ENCODE data around the gene ATOH8.

The ATOH8 gene

GRCh38 chr2:85802354-85803103 lies 48.7 kb downstream of the ATOH8 start:
- DNase-seq (ENCODE audit: low spot score): no peak

- no peak for DNase-seq (ENCODE audit: low spot score)
Measured at GRCh38 chr2:85803704-85804425, 50.1 kb downstream of the ATOH8 start.

- peak; percentile 6 for DNase-seq (ENCODE audit: low spot score)
Measured at GRCh38 chr2:85804583-85804982, 50.8 kb downstream of the ATOH8 start.

- no peak for DNase-seq (ENCODE audit: low spot score)
Measured at GRCh38 chr2:85806358-85807118, 52.7 kb downstream of the ATOH8 start.

DNA sequence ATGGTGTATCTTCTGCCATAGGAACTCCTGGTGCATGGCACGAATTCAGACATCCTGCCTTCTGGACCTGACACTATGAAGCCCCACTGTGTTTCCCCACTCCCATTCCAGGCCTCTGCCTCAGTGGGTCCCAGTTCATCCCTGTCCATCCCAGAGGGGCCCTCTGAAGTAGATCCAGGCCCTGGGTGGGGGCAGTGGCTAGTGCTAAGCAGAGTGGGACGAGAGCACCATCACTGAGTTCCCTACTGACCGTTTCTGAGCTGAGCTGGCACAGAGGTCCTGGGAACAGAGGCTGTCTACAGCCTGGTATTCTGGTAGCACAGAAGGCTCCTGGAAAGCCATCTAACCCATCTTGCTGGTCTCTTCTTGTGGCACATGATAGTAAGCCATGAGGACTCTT lies 54.0 kb downstream of the ATOH8 start:
- DNase-seq (ENCODE audit: low spot score): no peak

DNA sequence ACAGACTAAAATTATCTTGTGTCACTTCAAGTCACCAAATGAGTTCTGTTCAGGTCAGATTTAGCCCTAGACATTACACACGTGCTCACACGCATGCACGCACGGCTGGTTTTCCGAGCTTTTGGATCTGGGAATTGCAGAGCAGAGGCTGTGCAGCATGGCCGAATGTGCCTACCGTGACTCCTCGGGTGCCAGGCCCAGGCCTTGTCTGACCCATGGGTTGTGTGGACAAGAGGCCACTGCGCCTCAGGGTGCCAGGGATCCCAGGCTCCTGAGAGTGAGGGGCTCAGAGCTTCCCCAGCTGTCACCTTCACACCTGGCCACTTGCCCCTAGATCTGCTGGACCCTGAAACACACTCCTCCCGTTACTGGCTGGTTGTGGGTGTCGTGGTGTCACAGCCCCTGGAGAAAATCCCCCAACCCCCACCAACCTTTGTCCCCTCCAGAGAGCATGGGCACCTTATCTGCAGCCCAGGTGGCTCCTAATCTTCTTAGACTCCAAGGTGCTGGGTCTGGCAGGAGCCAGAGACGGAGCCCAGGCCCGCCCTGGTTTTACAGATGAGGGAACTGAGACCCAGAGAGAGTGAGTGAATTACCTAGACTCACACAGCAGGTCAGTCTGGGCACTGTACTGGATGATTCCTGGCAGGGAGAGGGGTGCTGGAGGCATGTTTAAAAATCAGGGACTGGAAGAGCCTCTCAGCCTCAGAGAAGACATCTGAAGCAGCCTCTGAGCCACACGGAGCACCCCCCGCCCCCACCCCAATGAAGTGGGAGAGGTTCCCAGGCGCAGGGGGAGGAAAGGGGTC lies 56.8 kb downstream of the ATOH8 start:
- no peak for DNase-seq (ENCODE audit: low spot score)

DNA sequence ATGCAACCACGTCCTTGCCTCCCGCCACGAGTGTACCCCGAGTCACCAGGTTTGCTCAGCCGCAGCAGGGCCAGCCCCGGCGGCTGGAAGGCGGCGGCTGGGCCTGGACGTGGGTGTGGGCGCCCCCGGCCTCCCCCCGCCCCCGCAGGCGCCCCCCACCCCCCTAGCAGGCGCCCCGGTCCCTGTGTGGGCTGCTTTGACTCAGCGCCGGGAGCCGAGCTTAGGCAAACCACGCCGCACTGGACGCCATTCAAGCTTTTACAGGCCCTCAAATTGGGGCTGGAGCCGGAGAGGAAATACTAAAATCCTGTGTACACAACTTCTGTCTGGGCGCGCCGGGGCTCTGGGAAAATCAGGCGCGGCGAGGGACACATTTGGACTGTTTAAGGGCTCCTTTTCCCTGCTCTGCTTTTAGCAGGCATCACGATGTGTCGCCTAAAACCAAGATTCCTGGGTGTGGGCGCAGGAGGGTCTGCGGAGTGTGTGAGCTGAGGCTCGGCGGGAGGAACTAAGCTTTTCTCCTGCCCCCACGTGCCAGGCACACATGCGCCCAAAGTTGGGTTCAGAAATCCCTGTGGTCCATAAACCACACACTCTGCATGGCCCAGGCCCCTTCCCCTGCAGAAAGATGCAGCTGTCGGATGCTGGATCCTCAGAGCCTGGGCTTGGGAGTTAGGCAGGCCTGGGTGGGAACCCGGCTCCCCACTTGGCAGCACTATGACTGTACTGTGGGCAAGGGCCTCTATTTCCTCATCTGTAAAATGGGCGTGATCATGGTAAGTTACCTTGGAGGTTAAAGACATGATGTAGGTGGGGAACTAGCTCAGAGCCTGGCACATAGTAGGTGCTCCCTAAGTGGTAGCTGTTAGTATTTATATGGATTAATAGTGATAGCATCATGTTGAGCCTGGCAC lies 57.6 kb downstream of the ATOH8 start:
- no peak for DNase-seq (ENCODE audit: low spot score)

GRCh38 chr2:85812094-85812735 lies 58.4 kb downstream of the ATOH8 start:
- DNase-seq (ENCODE audit: low spot score): no peak

- no peak for DNase-seq (ENCODE audit: low spot score)
Measured at GRCh38 chr2:85813211-85813981, 59.6 kb downstream of the ATOH8 start.

DNA sequence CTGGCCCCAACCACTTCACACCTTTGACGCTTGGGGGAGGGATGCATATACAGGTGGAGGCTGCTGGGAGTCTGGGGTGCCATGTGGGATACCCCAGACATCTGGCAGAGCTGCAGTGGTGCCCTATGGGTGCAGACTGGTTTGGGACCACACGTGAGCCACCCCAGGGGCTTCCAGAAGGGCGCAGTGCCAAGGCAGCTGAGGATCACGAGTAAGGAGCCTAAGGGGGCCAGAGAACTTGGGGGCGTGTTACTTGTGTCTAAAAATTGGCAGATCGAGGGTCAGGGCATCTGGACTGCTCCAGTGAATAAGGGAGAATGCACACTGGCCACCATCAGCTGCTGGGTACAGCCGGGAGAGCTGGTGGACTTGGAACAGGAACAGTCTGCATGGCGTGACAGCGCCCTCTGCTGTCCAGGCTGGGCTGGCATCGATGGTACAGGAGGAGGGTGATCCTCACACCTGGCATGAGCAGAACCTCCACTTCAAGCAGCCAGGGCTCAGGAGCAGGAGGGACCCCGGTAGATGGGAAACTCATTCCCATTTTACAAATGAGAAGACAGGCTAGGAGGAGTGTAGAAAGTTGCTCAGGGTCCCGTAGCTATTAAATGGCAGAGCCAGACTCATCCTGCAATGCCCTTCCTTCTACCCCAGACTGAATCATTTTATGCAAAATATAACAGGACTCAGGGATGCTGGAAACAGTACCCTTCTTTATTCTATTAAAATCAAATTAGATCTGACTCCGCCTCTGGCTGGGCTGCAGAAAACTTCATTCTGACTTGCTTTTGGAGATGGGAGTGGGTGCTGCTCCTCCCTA lies 60.4 kb downstream of the ATOH8 start:
- peak; percentile 76 for DNase-seq (ENCODE audit: low spot score)

- DNase-seq (ENCODE audit: low spot score): no peak
Measured at GRCh38 chr2:85814802-85815550, 61.2 kb downstream of the ATOH8 start.

GRCh38 chr2:85819811-85820510 lies 66.2 kb downstream of the ATOH8 start:
- no peak for DNase-seq (ENCODE audit: low spot score)

DNA sequence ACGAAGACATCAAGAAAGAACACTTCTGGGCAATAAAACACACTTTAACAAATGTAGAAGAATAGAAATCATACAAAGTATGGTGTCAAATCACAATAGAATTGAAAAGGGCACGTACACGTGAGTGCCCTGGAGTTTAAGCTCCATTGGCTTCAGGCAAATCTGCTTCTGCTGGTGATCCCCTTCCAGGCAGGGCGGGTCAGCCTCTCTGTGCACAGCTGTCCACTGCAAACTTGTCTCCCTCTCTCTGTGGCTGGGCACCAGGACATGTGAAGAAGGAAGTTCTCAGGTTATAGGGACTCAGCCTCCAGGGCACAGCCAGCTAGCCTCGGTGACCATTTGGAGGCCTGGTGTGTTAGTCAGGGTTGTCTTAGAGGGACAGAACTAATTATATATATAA lies 69.0 kb downstream of the ATOH8 start:
- DNase-seq (ENCODE audit: low spot score): no peak

DNA sequence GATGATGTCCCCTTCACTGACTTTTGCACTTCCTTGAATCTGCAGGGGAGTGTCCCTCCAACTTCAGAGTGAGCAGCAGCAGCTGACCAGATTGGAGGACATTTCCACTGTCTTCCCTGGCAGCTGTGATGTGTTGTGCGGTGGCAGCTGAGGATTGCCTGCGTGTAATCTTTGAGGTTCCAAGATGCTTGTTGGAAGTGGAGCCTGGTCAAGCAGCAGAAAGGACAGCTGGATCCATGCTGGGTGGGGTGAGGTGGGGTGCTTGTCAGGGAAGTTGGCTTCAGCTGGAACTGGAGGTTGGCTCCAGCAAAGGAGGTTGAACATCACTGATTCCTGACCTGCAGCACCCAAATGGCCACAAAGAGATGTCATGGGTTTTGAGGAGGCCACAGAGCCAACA lies 70.2 kb downstream of the ATOH8 start:
- DNase-seq (ENCODE audit: low spot score): no peak

GRCh38 chr2:85826990-85827878 lies 73.4 kb downstream of the ATOH8 start:
- peak; percentile 80 for DNase-seq (ENCODE audit: low spot score)

DNA sequence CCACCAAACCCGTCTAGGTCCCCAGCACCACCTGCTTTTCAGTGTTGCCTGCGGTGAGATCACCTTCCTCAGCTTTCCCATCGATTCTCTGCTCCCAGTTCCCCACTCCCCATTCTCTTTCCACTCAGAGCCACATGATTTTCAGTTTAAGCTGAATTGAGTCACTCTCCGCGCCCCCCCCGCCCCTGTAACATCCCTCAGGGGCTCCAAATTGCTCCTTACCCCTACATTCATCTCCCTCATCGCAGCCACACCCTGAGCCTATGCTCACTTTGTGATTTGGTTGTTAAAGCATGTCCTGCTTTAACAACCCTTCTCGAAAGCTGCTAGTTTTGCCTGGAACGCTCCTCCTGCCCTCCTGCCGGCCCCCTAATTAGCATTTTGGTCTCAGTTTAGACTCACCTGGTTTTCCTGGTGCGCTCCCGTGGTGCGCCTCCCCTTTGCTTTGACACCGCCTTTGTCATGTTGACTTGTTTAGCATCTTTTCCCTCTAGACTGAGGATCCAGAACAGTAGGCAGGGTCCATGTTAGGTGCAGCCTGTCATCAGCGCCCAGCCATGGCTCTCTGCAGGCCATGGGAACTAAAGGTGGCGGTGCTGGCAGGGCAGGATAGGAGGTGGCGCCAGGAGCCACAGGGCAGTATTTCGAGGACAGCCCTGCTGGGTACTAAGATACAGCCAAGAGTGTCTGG lies 74.2 kb downstream of the ATOH8 start:
- DNase-seq (ENCODE audit: low spot score): no peak

Data from CD4-positive, alpha-beta T cell treated with Interleukin-15 for 4 hours (primary cell).